Endothelial cell of umbilical vein (primary cell): ENCODE data around the gene NT5DC4. TPM values are rescaled to one million over a fixed set of nuclear protein-coding genes. Genes with fewer than 3 reads are reported as not detected.

Experiments used
- BruUV-seq: library from RNA; stranded (reverse); fragments of 400-500 nt; replicated peaks from 2 replicates; lab custom pipeline; 2021; lab: Mats Ljungman, UMichigan
- CTCF ChIA-PET: fragments of 300-600, 350-600 bp; sonication (Branson Sonifier 250); formaldehyde crosslinking; loops from one replicate; lab custom pipeline; 2021; ENCODE audit warnings: antibody characterized with exemption, inconsistent platforms; lab: Charles Lee
- POLR2A ChIA-PET: fragments of 300-600, 350-600 bp; sonication (Branson Sonifier 250); formaldehyde crosslinking; loops from one replicate; lab custom pipeline; 2021; ENCODE audit warnings: antibody characterized with exemption, inconsistent platforms; lab: Charles Lee
- DNase-seq: peaks from one replicate; pipeline ENCODE4 v3.0.0-alpha.2; 2011; ENCODE audit warnings: low read depth, low spot score
- FAIRE-seq: peaks from 2 replicates; lab custom pipeline; 2011; peaks lifted over from hg19 to GRCh38; lab: Jason Lieb, UNC
- H2AFZ ChIP-seq: 2 replicates; pipeline ENCODE4 v1.6.0; 2012; ENCODE audit warnings: low read depth, low read length, control low read depth, inconsistent platforms
- H3K27ac ChIP-seq: 2 replicates; pipeline ENCODE4 v1.5.1; 2011; ENCODE audit warnings: low read depth, mild to moderate bottlenecking, control low read depth, low read length, moderate library complexity; ENCODE audit not compliant: insufficient read depth
- H3K27me3 ChIP-seq, 2 experiments: 2 replicates each; pipeline versions ENCODE4 v1.6.0 to v1.6.1; 2011; ENCODE audit warnings: low read length in 2 of 2, mixed read lengths in 1 of 2; ENCODE audit not compliant: control insufficient read depth in 2 of 2, insufficient read depth in 2 of 2
- H3K36me3 ChIP-seq, 2 experiments: 2 replicates in 1 of 2; 3 replicates in 1 of 2; pipeline ENCODE4 v1.5.1; 2011; ENCODE audit warnings: low read length in 2 of 2, mild to moderate bottlenecking in 1 of 2, moderate library complexity in 1 of 2; ENCODE audit not compliant: control insufficient read depth in 2 of 2, insufficient read depth in 2 of 2; ENCODE audit errors: extremely low read depth in 1 of 2
- H3K4me1 ChIP-seq: 3 replicates; pipeline ENCODE4 v1.5.1; 2011; ENCODE audit warnings: mild to moderate bottlenecking, low read length; ENCODE audit not compliant: control insufficient read depth, insufficient read depth; ENCODE audit errors: extremely low read depth
- H3K4me2 ChIP-seq: 2 replicates; pipeline ENCODE4 v1.6.1; 2011; ENCODE audit warnings: low read length, control low read depth, mixed read lengths; ENCODE audit not compliant: insufficient read depth
- H3K4me3 ChIP-seq, 3 experiments: fragments of 200-600 bp in 1 of 3; sonication (generic), shearing (Covaris generic) in 1 of 3; replicated peaks in 1 of 3; 2 replicates each; pipeline ENCODE4 v1.5.1; 2011 to 2016; ENCODE audit warnings: control low read depth in 3 of 3, low read length in 3 of 3, mild to moderate bottlenecking in 2 of 3, inconsistent platforms in 1 of 3, low read depth in 1 of 3, moderate library complexity in 1 of 3; ENCODE audit not compliant: insufficient read depth in 1 of 3
- H3K79me2 ChIP-seq: 2 replicates; pipeline ENCODE4 v1.6.0; 2012; ENCODE audit warnings: low read length, inconsistent platforms; ENCODE audit not compliant: control insufficient read depth, insufficient read depth
- H3K9ac ChIP-seq: replicated peaks from 2 replicates; pipeline ENCODE3; 2011; ENCODE audit warnings: low read length, control low read depth; ENCODE audit not compliant: insufficient read depth; ENCODE audit errors: extremely low read depth
- H3K9me1 ChIP-seq: replicated peaks from 3 replicates; pipeline ENCODE4 v1.6.0; 2011; ENCODE audit warnings: mild to moderate bottlenecking, low read length; ENCODE audit not compliant: control insufficient read depth, insufficient read depth; ENCODE audit errors: extremely low read depth
- H3K9me3 ChIP-seq: replicated peaks from 2 replicates; pipeline ENCODE4 v1.5.1; 2012; ENCODE audit warnings: low read length, inconsistent platforms; ENCODE audit not compliant: control insufficient read depth, insufficient read depth
- H4K20me1 ChIP-seq: replicated peaks from 2 replicates; pipeline ENCODE3; 2011; ENCODE audit warnings: mild to moderate bottlenecking, low read length; ENCODE audit not compliant: control insufficient read depth, insufficient read depth; ENCODE audit errors: extremely low read depth
- EZH2 ChIP-seq: IDR thresholded peaks from 2 replicates; pipeline ENCODE4 v1.6.1; 2012; ENCODE audit warnings: borderline replicate concordance, low read depth, mild to moderate bottlenecking, moderate library complexity, low read length, inconsistent platforms; ENCODE audit not compliant: severe bottlenecking
- FOS ChIP-seq: IDR thresholded peaks from 2 replicates; pipeline ENCODE4 v1.6.1; 2011; ENCODE audit warnings: mild to moderate bottlenecking, low read length, moderate library complexity, borderline replicate concordance; ENCODE audit not compliant: insufficient read depth
- GATA2 ChIP-seq: IDR thresholded peaks from 2 replicates; pipeline ENCODE4 v1.7.0; 2011; ENCODE audit warnings: low read depth, mild to moderate bottlenecking, moderate library complexity, mixed read lengths, low read length; ENCODE audit not compliant: insufficient read length, insufficient read depth
- JUN ChIP-seq: IDR thresholded peaks from 2 replicates; pipeline ENCODE4 v1.6.1; 2011; ENCODE audit warnings: borderline replicate concordance, low read depth; ENCODE audit not compliant: insufficient read length, insufficient read depth
- MYC ChIP-seq: IDR thresholded peaks from one replicate; pipeline ENCODE4 v1.6.1; 2011; ENCODE audit warnings: mild to moderate bottlenecking, low read depth, low read length
- POLR2A ChIP-seq: IDR thresholded peaks from 2 replicates; pipeline ENCODE4 v1.6.1; 2012; ENCODE audit warnings: low read depth, mild to moderate bottlenecking, control low read depth, low read length
- POLR2AphosphoS5 ChIP-seq: IDR thresholded peaks from 2 replicates; pipeline ENCODE4 v1.6.1; 2012; ENCODE audit warnings: low read depth, mild to moderate bottlenecking, control low read depth, low read length, moderate library complexity; ENCODE audit not compliant: insufficient read depth
- dilution Hi-C: fragments of 300-500 bp; cut with MboI; formaldehyde crosslinking; loops from one replicate; pipeline ENCODE4 v1.15.0; 2019; ENCODE audit warnings: low sequenced_read_pairs; ENCODE audit not compliant: extremely low pct_ligation_motif_present
- intact Hi-C: fragments of 100-400 bp; cut with micrococcal nuclease; formaldehyde crosslinking; loops from one replicate; pipeline ENCODE4 v1.10.0; 2022
- polyA plus RNA-seq, 4 experiments: library from polyadenylated mRNA; depleted of rRNA in 3 of 4; stranded (reverse) in 3 of 4; unstranded in 1 of 4; fragments of >200 nt; gene quantifications; 2 replicates each; pipeline versions ENCODE4 v1.2.1 to v1.2.3, GENCODE V29; 2011 to 2012; ENCODE audit warnings: missing spikeins in 1 of 4
- total RNA-seq: library from RNA; stranded (reverse); gene quantifications from 2 replicates; pipeline ENCODE4 v1.2.3, GENCODE V29; 2021
- TF ChIP-seq, protein P1 (sequence below): IDR thresholded peaks from 2 replicates; pipeline ENCODE4 v1.6.1; 2011; ENCODE audit not compliant: insufficient read depth, insufficient read length
- TF ChIP-seq, protein P2 (sequence below), 2 donors: IDR thresholded peaks; 1 replicate in 1 of 2; 2 replicates in 1 of 2; pipeline ENCODE4 v1.5.1; 2011; ENCODE audit warnings: low read length in 2 of 2, mild to moderate bottlenecking in 2 of 2, moderate library complexity in 2 of 2, control low read depth in 1 of 2, inconsistent platforms in 1 of 2, low read depth in 1 of 2; ENCODE audit not compliant: insufficient read depth in 1 of 2; ENCODE audit errors: extremely low read depth in 1 of 2

The NT5DC4 gene
- total and polyA plus RNA-seq, 2 donors (not counting 3 experiments of a cell fraction or from before 2014, with no cell fraction given), result not detected

- H3K9me1 ChIP-seq, result no peaks in the 10 kb centered on the region
- intact Hi-C loops (no loop called here), dilution Hi-C loops (no loop called here)
- ChIA-PET POLR2A (interaction anchor here (0.5 kb wide), 1 partner anchor 292 kb away, joined by 3 read pairs; no protein-coding TSS in a partner anchor), CTCF (interaction anchor here (0.8 to 9.1 kb wide), 4 partner anchors 96 to 139 kb away, joined by 3 to 207 read pairs (median 88); partner anchors contain the start of gene CHCHD5)
- no peak overlapping the region for H3K9ac ChIP-seq
- no TSS peak for BruUV-seq
- H3K4me1 ChIP-seq, result peaks cover 2% of the 10 kb centered on the region
- H3K27me3 ChIP-seq, result peaks cover 0 to 6% of the 10 kb centered on the region in 2 experiments
- no peak overlapping the region for H2AFZ ChIP-seq
- H3K79me2 ChIP-seq, result no peaks in the 10 kb centered on the region
- no peak for DNase-seq
- no peak overlapping the region for H3K4me3 ChIP-seq
- no peaks in the 10 kb centered on the region for H4K20me1 ChIP-seq
- no peaks in the 10 kb centered on the region for H3K36me3 ChIP-seq
- no peak overlapping the region for H3K27ac ChIP-seq
- H3K4me2 ChIP-seq, result no peak overlapping the region
- FAIRE-seq, result no peak
- TF ChIP-seq POLR2A (no peak), FOS (no peak), MYC (no peak), JUN (no peak), EZH2 (no peak), POLR2AphosphoS5 (no peak), GATA2 (no peak)
- TF ChIP-seq, protein P1, sequence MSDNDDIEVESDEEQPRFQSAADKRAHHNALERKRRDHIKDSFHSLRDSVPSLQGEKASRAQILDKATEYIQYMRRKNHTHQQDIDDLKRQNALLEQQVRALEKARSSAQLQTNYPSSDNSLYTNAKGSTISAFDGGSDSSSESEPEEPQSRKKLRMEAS, result no peak
- TF ChIP-seq, protein P2, sequence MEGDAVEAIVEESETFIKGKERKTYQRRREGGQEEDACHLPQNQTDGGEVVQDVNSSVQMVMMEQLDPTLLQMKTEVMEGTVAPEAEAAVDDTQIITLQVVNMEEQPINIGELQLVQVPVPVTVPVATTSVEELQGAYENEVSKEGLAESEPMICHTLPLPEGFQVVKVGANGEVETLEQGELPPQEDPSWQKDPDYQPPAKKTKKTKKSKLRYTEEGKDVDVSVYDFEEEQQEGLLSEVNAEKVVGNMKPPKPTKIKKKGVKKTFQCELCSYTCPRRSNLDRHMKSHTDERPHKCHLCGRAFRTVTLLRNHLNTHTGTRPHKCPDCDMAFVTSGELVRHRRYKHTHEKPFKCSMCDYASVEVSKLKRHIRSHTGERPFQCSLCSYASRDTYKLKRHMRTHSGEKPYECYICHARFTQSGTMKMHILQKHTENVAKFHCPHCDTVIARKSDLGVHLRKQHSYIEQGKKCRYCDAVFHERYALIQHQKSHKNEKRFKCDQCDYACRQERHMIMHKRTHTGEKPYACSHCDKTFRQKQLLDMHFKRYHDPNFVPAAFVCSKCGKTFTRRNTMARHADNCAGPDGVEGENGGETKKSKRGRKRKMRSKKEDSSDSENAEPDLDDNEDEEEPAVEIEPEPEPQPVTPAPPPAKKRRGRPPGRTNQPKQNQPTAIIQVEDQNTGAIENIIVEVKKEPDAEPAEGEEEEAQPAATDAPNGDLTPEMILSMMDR (IDR thresholded peaks at IDR 0.05; ENCODE audit: extremely low read depth in 1 of 2, insufficient read depth in 1 of 2, low read depth in 1 of 2, low read length in 2 of 2), result no peak
- no peaks in the 10 kb centered on the region for H3K9me3 ChIP-seq
Measured at GRCh38 chr2:112723547-112723940, 2.7 kb downstream of the NT5DC4 start.
